Panc1 (cell line): ENCODE results near the gene SEPTIN5.

ENCODE experiments used
- POLR2AphosphoS5 ChIP-seq: IDR thresholded peaks from 2 replicates; pipeline ENCODE4 v1.6.1; 2012; ENCODE audit warnings: mild to moderate bottlenecking, low read depth, low read length, moderate library complexity
- SIN3A ChIP-seq: IDR thresholded peaks from 2 replicates; pipeline ENCODE4 v1.6.1; 2012; ENCODE audit warnings: low read depth, mild to moderate bottlenecking, low read length, moderate library complexity, borderline replicate concordance; ENCODE audit not compliant: insufficient read depth
- TCF7L2 ChIP-seq: IDR thresholded peaks from 2 replicates; pipeline ENCODE4 v1.6.1; 2011; ENCODE audit warnings: mild to moderate bottlenecking, low read depth, low read length, inconsistent platforms
- TF ChIP-seq, protein P1 (sequence below): fragments of 450-650 bp; IDR thresholded peaks from 2 replicates; pipeline ENCODE4 v1.5.1; 2017; ENCODE audit warnings: mild to moderate bottlenecking
- TF ChIP-seq, protein P2 (sequence below), 2 experiments: IDR thresholded peaks; 2 replicates each; pipeline ENCODE4 v1.6.1; 2011 to 2012; ENCODE audit warnings: low read depth in 2 of 2, control low read depth in 1 of 2, low read length in 1 of 2, mild to moderate bottlenecking in 1 of 2, moderate library complexity in 1 of 2; ENCODE audit not compliant: insufficient read depth in 1 of 2

DNA sequence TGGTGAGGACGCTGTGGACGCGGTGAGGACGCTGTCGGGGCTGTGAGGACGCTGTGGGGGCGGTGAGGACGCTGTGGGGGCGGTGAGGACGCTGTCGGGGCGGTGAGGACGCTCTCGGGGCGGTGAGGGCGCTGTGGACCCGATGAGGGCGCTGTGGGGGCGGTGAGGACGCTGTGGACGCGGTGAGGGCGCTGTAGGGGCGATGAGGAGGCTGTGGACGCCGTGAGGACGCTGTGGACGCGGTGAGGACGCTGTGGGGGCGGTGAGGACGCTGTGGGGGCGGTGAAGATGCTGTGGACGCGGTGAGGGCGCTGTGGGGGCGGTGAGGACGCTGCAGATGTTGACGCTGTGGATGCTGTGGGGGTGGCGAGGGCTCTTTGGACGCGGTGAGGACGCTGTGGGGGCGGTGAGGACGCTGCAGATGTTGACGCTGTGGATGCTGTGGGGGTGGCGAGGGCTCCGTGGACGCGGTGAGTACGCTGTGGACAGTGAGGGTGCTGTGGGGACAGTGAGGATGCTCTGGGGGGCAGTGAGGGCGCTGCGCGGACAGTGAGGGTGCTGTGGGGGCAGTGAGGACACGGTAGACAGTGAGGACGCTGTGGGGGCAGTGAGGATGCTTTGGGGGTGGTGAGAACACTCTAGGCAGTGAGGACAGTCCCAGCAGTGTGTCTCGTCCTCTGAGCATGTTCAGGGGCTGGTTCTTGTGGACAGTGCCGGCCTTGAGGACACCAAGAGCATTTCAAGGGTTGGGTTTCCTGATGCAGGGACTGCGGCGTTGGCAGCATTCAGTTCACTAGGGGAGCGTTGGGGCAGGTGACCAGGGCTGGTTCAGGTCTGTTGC is 13.2 kb downstream of the SEPTIN5 start:
- TF ChIP-seq, protein P1, sequence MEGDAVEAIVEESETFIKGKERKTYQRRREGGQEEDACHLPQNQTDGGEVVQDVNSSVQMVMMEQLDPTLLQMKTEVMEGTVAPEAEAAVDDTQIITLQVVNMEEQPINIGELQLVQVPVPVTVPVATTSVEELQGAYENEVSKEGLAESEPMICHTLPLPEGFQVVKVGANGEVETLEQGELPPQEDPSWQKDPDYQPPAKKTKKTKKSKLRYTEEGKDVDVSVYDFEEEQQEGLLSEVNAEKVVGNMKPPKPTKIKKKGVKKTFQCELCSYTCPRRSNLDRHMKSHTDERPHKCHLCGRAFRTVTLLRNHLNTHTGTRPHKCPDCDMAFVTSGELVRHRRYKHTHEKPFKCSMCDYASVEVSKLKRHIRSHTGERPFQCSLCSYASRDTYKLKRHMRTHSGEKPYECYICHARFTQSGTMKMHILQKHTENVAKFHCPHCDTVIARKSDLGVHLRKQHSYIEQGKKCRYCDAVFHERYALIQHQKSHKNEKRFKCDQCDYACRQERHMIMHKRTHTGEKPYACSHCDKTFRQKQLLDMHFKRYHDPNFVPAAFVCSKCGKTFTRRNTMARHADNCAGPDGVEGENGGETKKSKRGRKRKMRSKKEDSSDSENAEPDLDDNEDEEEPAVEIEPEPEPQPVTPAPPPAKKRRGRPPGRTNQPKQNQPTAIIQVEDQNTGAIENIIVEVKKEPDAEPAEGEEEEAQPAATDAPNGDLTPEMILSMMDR: no peak
- TF ChIP-seq, protein P2, sequence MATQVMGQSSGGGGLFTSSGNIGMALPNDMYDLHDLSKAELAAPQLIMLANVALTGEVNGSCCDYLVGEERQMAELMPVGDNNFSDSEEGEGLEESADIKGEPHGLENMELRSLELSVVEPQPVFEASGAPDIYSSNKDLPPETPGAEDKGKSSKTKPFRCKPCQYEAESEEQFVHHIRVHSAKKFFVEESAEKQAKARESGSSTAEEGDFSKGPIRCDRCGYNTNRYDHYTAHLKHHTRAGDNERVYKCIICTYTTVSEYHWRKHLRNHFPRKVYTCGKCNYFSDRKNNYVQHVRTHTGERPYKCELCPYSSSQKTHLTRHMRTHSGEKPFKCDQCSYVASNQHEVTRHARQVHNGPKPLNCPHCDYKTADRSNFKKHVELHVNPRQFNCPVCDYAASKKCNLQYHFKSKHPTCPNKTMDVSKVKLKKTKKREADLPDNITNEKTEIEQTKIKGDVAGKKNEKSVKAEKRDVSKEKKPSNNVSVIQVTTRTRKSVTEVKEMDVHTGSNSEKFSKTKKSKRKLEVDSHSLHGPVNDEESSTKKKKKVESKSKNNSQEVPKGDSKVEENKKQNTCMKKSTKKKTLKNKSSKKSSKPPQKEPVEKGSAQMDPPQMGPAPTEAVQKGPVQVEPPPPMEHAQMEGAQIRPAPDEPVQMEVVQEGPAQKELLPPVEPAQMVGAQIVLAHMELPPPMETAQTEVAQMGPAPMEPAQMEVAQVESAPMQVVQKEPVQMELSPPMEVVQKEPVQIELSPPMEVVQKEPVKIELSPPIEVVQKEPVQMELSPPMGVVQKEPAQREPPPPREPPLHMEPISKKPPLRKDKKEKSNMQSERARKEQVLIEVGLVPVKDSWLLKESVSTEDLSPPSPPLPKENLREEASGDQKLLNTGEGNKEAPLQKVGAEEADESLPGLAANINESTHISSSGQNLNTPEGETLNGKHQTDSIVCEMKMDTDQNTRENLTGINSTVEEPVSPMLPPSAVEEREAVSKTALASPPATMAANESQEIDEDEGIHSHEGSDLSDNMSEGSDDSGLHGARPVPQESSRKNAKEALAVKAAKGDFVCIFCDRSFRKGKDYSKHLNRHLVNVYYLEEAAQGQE (IDR thresholded peaks at IDR 0.05; ENCODE audit: insufficient read depth in 1 of 2, low read depth in 2 of 2, low read length in 1 of 2): no peak
- TF ChIP-seq POLR2AphosphoS5 (no peak), TCF7L2 (no peak), SIN3A (no peak)
